NCI-H1092 (cell line): ENCODE data around the gene TSPAN4.
A peak's percentile ranks its signal among the peaks of the same experiment; 100 is the strongest.

Experiments
- DNase-seq: peaks from one replicate; lab custom pipeline; 2025; lab: John Stamatoyannopoulos, UW

Gene TSPAN4, protein sequence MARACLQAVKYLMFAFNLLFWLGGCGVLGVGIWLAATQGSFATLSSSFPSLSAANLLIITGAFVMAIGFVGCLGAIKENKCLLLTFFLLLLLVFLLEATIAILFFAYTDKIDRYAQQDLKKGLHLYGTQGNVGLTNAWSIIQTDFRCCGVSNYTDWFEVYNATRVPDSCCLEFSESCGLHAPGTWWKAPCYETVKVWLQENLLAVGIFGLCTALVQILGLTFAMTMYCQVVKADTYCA

DNA sequence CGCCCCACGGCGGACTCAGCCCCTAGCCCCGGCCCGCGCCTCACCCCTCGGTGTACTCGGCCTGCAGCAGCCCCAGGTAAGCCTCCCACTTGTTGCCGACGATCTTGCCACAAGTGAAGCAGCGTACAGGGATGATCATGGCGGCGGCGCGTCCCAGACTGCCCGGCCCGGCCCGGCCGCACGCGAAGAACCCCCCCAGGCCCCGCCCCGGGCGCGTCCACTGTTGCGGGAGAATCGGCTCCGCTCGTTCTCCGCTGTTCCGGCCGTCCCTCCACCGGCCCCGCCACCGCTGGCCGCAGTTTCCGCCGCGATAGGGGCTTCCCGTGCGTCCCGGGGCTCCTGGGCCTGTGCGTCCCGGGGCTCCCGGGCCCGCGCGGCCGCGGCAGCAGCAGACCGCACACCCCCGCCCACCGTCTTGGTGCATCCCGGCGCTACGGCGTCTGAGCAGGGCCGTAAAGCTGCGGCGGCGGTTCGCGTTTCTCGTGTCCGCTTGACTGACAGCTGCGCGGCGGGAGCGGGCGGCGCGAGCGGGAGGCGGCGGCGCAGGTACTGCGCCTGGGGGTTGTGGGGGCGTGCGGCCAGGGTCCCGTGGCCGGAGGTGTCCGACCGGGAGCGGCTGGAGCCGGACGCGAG lies at the start of gene TSPAN4, which contains the start of gene POLR2L:
Gene TSPAN4 (plus strand): TSS at position 483 of the 633 bp plus-strand sequence. CDS start 7,453 bp downstream, outside the sequence.
Gene POLR2L (minus strand): TSS at position 160 of the 633 bp plus-strand sequence. CDS start 21 bp downstream, at position 139.
- DNase-seq = peak; percentile 82

DNA sequence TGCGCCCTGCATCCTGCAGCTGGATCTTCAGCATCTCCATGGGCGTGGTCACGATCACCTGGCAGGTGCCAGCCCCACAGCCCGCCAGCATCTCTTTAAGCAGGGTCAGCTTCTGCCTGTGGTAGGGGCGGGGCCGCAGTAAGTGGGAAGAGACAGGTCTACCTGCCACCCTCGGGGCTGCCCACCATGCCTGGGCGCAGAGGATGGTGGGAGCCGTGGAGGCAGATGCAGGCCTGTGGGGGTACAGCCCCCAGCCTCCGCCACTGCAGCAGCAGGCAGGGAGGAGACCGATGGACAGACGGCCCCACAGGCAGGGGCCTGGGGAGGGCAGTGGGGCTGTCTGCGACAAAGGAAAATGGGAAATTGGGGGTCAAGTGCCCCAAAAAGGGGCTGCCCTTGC lies 49.8 kb upstream of the TSPAN4 start:
- DNase-seq = no peak

- no peak for DNase-seq
Measured at GRCh38 chr11:793556-793955, 49.1 kb upstream of the TSPAN4 start.

DNA sequence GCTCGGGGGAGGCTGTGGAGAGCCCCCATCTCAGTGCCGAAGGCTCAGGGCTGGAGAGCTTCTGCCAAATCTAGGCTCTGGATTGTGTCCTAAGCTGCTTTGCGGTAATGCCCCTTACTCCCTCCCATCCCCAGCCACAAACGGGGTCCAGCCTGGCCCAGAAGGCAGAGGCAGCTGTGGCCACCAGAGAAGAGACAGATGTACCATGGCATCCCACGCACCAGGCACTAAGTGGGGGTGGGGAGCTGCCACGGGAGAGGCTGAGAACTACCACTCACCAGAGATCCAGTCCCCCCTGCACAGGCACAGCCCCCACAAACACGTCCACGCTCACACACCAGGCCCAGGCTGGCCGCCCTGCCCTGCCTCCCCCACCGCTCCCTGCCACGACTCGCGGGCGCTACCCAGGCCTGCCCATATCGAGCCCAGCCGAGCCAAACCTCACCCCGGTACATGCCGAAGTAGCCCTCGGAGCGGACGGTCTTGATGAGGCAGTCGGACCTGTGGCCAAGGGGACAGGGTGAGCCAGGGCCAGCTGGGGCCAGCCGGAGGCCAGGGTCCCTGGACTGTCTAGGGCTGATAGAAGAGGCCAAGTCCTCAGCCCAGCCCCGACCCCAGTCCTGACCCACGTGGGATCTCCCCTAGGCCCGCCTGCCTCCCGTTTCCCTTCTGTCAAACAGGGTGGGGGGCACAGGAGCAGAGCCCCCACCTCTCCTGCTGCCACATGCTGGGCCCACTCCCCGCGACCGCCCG lies 48.5 kb upstream of the TSPAN4 start:
- DNase-seq = no peak

- DNase-seq = no peak
Measured at GRCh38 chr11:794766-795633, 47.7 kb upstream of the TSPAN4 start.

DNA sequence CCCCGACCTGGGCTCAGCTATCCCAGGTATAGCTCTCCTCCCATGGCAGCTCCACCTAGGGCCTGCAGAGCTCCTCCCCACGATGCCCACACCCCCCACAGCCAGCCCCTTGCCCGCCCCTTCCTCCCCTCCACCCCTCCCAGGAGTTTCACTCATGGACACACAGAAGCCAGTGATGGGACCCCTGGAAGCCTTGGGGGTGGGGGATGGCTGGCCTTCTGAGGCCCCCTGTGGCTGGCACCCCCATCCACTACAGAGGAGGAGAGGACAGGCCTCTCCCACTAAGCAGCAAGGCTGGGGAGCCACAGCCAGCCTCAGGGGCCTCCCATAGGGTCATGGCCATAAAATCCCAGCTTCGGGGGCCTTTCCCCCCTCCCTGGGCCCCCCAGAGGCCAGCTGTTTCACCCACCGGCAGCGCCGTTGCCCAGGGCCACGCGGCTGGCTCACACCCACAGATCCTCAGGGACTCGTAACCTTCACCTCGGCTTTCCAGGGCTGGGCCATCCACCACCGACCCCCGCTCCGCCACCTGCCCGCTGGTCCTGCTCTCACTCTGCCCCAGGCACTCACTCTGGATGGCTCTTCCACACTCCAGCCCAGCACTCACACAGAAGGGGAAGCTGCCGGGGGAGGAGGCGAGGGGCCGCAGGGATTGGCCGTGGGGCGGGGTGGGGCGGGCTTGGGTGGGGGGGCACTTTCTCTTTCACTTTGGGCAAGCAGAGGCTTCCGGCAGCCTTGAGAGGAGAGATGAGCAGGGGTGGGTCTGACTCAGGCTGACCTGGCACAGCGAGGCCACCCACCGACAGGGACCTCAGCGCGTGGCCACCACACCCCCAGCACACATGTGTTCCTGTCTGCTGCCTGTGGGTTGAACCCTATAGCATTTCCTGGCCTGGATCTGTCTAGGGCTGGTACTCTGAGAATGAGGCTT lies 46.8 kb upstream of the TSPAN4 start:
- DNase-seq = peak; percentile 40

GRCh38 chr11:796565-797295 lies 45.9 kb upstream of the TSPAN4 start:
- no peak for DNase-seq

DNA sequence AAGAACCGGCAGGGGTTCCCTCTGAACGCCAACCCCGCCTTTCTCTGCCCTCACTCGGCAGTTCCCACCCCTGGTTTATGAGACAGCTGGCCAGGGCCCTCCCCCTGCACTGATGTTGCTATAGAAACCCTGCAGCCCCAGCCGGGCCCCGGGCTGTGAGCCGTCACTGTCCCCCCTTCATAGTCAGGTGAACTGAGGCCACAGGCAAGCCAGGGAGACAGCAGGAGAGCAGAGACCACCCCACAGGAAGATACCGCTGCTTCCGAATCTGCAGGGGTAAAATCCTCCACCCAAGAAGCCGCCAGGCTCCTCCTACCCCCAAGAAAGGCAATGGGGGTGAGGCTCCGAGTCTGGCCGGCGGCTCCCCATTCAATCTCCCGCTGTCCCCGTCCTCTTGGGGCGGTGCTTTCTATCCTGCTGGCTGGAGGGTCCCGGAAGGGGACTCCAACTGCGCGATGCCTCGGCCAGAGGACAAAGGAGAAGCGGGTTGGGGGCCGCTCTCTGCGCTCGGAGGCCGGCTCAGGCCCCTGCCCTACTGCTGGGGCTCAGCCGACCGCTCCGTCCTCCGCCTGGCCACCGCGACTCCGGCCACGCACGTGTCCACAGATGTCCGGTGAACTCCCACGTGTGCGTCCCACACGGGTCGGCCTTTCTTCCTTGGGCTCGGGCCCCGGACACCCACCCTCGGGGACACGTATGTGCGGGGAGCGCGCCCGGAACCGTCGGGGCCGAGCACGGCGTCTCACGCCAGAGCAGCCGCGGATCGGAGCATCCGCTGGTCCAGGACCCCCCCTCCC lies 45.2 kb upstream of the TSPAN4 start:
- DNase-seq = peak; percentile 77

GRCh38 chr11:798093-798713 lies 44.4 kb upstream of the TSPAN4 start, which contains the start of gene SLC25A22:
Gene SLC25A22, minus strand, starts transcription at chr11:798281. Its CDS starts 3,275 bp downstream, at chr11:795006.
- DNase-seq = peak; percentile 77

GRCh38 chr11:799641-800316 lies 42.9 kb upstream of the TSPAN4 start:
- no peak for DNase-seq

DNA sequence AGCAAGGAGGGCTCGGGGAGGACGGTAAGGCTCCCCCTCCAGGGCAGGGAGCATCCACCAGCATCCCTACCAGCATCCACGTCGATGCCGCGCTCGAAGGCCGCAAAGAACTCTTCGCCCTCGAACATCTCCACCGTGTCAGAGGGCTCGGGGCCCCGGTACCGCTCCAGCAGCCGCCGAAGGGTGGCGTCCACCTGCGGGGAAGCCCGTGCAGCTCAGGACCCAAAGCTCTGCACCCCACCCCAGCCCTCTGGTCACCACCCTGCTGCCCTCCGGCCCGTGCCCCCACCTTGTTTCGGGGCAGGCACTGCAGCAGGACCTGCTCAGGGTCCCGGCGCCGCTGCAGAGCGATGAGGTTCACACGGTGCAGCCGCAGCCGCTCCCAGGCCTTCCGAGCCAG lies 42.2 kb upstream of the TSPAN4 start:
- DNase-seq = no peak

DNA sequence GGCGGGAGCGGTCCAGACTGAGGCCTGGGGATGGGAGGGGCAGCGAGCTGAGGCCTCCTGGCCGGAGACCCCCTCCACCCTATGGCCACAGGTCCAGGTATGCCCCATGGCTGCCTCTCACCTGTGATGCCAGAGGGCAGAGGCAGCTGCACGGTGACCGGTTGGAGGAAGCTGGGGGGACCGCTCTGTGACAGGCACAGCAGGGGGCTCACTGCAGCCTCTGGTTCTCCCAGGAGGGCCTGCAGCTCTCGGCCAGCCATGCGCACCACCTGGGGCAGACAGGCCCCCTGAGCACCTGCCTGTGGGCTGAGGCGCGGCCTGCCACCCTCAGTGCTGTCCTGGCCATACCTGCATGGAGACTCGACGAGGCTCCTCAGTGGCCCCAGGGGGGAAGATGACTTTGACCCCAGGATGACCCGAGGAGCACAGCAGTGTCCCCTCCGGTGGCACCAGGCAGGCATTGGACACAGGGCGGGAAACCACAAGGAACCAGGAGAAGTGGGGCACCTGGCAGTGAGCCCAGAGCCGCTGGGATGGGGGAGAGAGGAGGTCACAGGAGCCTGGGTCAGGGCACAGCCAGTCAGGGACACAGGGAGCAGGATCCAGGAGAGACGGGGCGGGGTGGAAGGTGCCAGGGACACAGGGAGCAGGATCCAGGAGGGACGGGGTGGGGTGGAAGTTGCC lies 41.4 kb upstream of the TSPAN4 start:
- DNase-seq = no peak

DNA sequence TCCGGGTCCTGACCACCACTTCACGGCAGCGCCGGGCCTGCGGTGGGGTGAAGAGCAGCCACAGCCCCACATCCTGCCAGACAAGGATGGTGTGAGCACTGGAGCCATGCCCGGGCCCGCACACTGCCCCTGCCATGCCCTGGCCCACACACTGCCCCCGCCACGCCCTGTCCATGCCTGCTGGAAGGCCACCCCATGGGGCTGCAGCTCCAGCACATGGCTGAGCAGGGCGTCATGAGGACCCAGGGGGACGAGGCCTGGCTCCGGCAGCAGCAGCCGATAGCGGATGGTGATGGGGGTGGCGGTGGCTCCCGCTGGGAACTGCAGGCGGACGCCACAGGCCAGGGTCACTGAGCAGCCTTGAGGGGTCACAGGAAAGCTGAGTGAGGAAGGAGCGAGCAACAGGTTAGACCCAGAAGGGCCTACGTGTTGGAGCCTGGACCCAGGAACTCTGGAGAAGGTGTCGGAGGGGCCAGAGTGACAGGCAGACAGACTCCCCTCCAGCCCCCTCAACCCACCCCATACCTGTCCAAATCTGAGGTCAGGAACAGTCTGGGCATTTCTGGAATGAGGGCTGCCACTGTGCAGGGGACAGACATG lies 40.5 kb upstream of the TSPAN4 start:
- no peak for DNase-seq

GRCh38 chr11:802693-803466 lies 39.8 kb upstream of the TSPAN4 start:
- DNase-seq = no peak

GRCh38 chr11:803467-803742 lies 39.2 kb upstream of the TSPAN4 start:
- no peak for DNase-seq

GRCh38 chr11:803770-804598 lies 38.7 kb upstream of the TSPAN4 start:
- DNase-seq = no peak
